Osteoblast (primary cell): Measurements from ENCODE around the gene TMEM218. TPM values are rescaled to one million over a fixed set of nuclear protein-coding genes. Genes with fewer than 3 reads are reported as not detected.

Source experiments
- DNase-seq: peaks from one replicate; pipeline ENCODE4 v3.0.0; 2011; ENCODE audit warnings: low spot score, mixed read lengths; ENCODE audit not compliant: insufficient read length; ENCODE audit errors: missing footprints
- H2AFZ ChIP-seq: 2 replicates; pipeline ENCODE4 v1.6.0; 2011; ENCODE audit warnings: mild to moderate bottlenecking, low read length
- H3K27ac ChIP-seq: 2 replicates; pipeline ENCODE4 v1.5.1; 2011; ENCODE audit warnings: mild to moderate bottlenecking, low read depth, low read length, moderate library complexity
- H3K27me3 ChIP-seq: 2 replicates; pipeline ENCODE4 v1.6.0; 2012; ENCODE audit warnings: mild to moderate bottlenecking, control low read depth, inconsistent platforms, low read length, moderate library complexity; ENCODE audit not compliant: insufficient read depth
- H3K36me3 ChIP-seq: 2 replicates; pipeline ENCODE4 v1.5.1; 2011; ENCODE audit warnings: mild to moderate bottlenecking, low read length, control low read depth, moderate library complexity; ENCODE audit not compliant: insufficient read depth
- H3K4me1 ChIP-seq: 2 replicates; pipeline ENCODE4 v1.5.1; 2011; ENCODE audit warnings: mild to moderate bottlenecking, low read length, control low read depth, moderate library complexity; ENCODE audit not compliant: insufficient read depth
- H3K4me2 ChIP-seq: 2 replicates; pipeline ENCODE4 v1.6.0; 2011; ENCODE audit warnings: mild to moderate bottlenecking, low read length; ENCODE audit not compliant: insufficient read depth
- H3K4me3 ChIP-seq: fragments of 200-600 bp; sonication (generic); 3 replicates; pipeline ENCODE4 v1.5.1; 2012; ENCODE audit warnings: mild to moderate bottlenecking, low read length, inconsistent platforms; ENCODE audit not compliant: insufficient read depth
- H3K79me2 ChIP-seq: 2 replicates; pipeline ENCODE4 v1.6.0; 2012; ENCODE audit warnings: mild to moderate bottlenecking, low read length, control low read depth, inconsistent platforms; ENCODE audit not compliant: insufficient read depth
- H3K9me3 ChIP-seq: 2 replicates; pipeline ENCODE4 v1.5.1; 2011; ENCODE audit warnings: low read depth, low read length, control low read depth
- H4K20me1 ChIP-seq: 2 replicates; pipeline ENCODE4 v1.6.0; 2012; ENCODE audit warnings: mild to moderate bottlenecking, low read length, control low read depth; ENCODE audit not compliant: insufficient read depth
- CTCF ChIP-seq: IDR thresholded peaks from 2 replicates; pipeline ENCODE4 v1.5.1; 2011; ENCODE audit warnings: mild to moderate bottlenecking, low read depth, low read length, moderate library complexity; ENCODE audit errors: extremely low read depth
- total RNA-seq: library from RNA; depleted of rRNA; stranded (reverse); fragments of >200 nt; gene quantifications from 2 replicates; pipeline ENCODE4 v1.2.3, GENCODE V29; 2012

The TMEM218 gene
- total RNA-seq, 1 donor: 30.0 TPM

DNA sequence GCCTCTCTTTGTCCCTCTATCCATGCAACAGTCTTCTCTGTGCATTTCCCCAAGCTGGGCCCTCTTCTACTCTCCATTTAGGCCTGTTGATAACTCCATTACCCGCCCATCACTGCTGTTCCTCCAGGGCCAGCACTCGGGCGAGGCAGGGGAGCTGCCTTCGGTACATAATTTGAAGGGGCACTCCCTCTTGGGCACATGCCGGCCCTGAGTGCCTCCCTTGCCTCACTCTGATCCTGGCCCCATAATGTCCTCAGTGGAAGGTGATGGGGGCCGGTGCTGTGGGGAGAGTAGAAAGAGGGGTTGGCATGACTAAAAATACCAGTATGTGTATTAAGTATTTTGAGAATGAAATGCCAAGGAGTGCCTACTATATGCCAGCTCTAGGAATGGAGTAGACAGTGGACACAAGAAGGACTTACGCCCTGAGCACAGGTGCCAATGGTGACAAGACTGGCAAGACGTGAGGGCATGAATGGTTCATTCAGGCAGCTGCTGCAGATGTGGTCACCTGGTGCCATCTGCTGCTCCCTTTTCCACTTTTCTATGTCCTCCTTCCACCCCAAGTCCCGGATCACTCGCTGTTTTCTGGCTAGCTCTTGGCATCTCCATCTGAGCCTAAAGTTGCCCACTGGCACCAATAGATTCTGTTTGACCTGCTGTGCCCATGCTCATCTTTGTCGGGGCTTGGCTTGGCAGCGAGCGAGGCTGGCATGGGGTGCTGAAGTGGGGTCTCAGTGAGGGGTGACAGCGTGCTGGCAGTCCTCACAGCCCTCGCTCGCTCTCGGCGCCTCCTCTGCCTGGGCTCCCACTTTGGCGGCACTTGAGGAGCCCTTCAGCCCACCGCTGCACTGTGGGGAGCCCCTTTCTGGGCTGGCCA is 22.6 kb downstream of the TMEM218 start:
- DNase-seq: no peak

GRCh38 chr11:125088123-125088522 is 23.3 kb downstream of the TMEM218 start:
- H4K20me1 ChIP-seq: no peaks in the 10 kb centered on the region
- no peaks in the 10 kb centered on the region for H3K9me3 ChIP-seq
- no peaks in the 10 kb centered on the region for H3K79me2 ChIP-seq
- no peak for DNase-seq
- H3K4me1 ChIP-seq: peaks cover 17% of the 10 kb centered on the region
- no peak overlapping the region for H3K4me2 ChIP-seq
- no peak overlapping the region for H3K4me3 ChIP-seq
- no peak overlapping the region for H3K27ac ChIP-seq
- H3K27me3 ChIP-seq: no peaks in the 10 kb centered on the region
- H2AFZ ChIP-seq: no peak overlapping the region
- no peak for TF ChIP-seq CTCF
- H3K36me3 ChIP-seq: no peaks in the 10 kb centered on the region

More for the DNA sequence above, 22.6 kb downstream of the TMEM218 start:
- TF ChIP-seq CTCF: no peak
- H3K4me1 ChIP-seq: peaks cover 11% of the 10 kb centered on the region
- no peaks in the 10 kb centered on the region for H3K9me3 ChIP-seq
- H3K4me2 ChIP-seq: no peak overlapping the region
- H2AFZ ChIP-seq: no peak overlapping the region
- H4K20me1 ChIP-seq: no peaks in the 10 kb centered on the region
- no peaks in the 10 kb centered on the region for H3K79me2 ChIP-seq
- no peak overlapping the region for H3K4me3 ChIP-seq
- no peak overlapping the region for H3K27ac ChIP-seq
- no peaks in the 10 kb centered on the region for H3K36me3 ChIP-seq
- H3K27me3 ChIP-seq: no peaks in the 10 kb centered on the region

- Histone ChIP-seq H3K79me2 (no peaks in the 10 kb centered on the region), H3K4me1 (peaks cover 22% of the 10 kb centered on the region), H3K9me3 (no peaks in the 10 kb centered on the region), H3K36me3 (no peaks in the 10 kb centered on the region), H4K20me1 (no peaks in the 10 kb centered on the region), H3K4me3 (no peak overlapping the region), H3K27me3 (no peaks in the 10 kb centered on the region), H3K27ac (no peak overlapping the region), H2AFZ (no peak overlapping the region), H3K4me2 (no peak overlapping the region)
- no peak for TF ChIP-seq CTCF
- DNase-seq: no peak
Observed at GRCh38 chr11:125086633-125087296, 24.7 kb downstream of the TMEM218 start.

DNA sequence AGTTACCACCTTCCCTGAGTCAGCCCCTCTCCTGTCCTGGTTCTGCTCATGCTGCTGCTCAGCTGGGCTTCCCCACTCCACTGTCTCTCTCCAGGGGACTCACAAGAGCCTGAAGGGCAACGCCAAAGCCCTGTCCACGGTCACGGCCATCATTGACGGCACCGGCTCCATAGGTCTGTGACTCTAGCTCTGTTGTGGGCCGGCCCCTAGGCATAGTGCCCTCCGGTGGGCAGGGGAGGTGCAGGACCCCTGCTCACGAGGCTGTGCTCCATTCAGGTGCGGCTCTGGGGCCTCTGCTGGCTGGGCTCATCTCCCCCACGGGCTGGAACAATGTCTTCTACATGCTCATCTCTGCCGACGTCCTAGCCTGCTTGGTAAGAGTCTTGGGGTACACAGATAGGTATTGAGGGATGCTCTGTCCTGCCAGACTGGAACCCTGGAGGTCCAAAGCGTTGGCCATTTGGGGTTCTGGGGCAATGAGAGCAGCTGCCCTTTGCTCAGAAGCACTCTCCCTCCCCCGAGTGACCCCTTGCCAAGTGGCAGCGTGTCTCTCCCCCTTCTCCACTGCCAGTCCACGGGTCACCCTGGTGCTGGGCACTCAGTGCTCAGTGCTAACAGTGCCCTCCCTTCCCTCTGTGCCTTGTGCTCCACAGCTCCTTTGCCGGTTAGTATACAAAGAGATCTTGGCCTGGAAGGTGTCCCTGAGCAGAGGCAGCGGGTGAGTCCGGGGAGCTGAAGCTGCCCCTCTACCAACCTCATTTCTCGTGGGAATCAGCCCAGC is 25.9 kb downstream of the TMEM218 start:
- Histone ChIP-seq H3K27ac (no peak overlapping the region), H3K27me3 (no peaks in the 10 kb centered on the region), H3K4me2 (no peak overlapping the region), H2AFZ (no peak overlapping the region), H3K9me3 (no peaks in the 10 kb centered on the region), H4K20me1 (no peaks in the 10 kb centered on the region), H3K4me1 (peaks cover 13% of the 10 kb centered on the region), H3K79me2 (no peaks in the 10 kb centered on the region), H3K4me3 (no peak overlapping the region), H3K36me3 (no peaks in the 10 kb centered on the region)
- DNase-seq: no peak
- TF ChIP-seq CTCF: no peak
